HCT116 (cell line): ENCODE results near the gene SPIRE1. TPM values are rescaled to one million over a fixed set of nuclear protein-coding genes. Genes with fewer than 3 reads are reported as not detected.

Experiments used
- ATAC-seq: fragments of 200-7000 bp; cut with Tn5 transposase; 2 replicates; pipeline ENCODE4 v1.9.1; 2020; ENCODE audit warnings: mild to moderate bottlenecking, moderate library complexity
- BruUV-seq: library from RNA; stranded (reverse); fragments of 400-500 nt; replicated peaks from 2 replicates; lab custom pipeline; 2021; lab: Mats Ljungman, UMichigan
- CTCF ChIA-PET: fragments of 300-600 bp; sonication (Branson Sonifier 250); formaldehyde crosslinking; loops from one replicate; lab custom pipeline; 2021; ENCODE audit warnings: antibody characterized with exemption; lab: Charles Lee
- POLR2A ChIA-PET: fragments of 300-600, 350-600 bp; sonication (Branson Sonifier 250); formaldehyde crosslinking; loops from one replicate; lab custom pipeline; 2021; ENCODE audit warnings: antibody characterized with exemption; lab: Charles Lee
- RAD21 ChIA-PET, 2 experiments: fragments of 300-600 bp; sonication (Branson Sonifier 250); formaldehyde crosslinking; loops; one replicate each; lab custom pipeline; 2023; ENCODE audit warnings: low total read pairs in 2 of 2; ENCODE audit not compliant: uncharacterized antibody in 2 of 2, unreplicated experiment in 2 of 2, low non-redundant PET in 1 of 2; lab: Charles Lee
- DNase-seq: peaks from one replicate; pipeline ENCODE4 v3.0.0-alpha.2; 2010; ENCODE audit warnings: low read depth, low spot score
- H2AFZ ChIP-seq: fragments of 200-600 bp; shearing (Covaris generic), sonication (generic); 2 replicates; pipeline ENCODE4 v1.6.1; 2017; ENCODE audit warnings: low read depth, mixed run types, mixed read lengths, antibody characterized with exemption, low read length; ENCODE audit not compliant: poor library complexity, severe bottlenecking
- H3K27ac ChIP-seq: 2 replicates; pipeline ENCODE4 v1.5.1; 2012; ENCODE audit warnings: low read depth, low read length
- H3K27me3 ChIP-seq: fragments of 200-600 bp; sonication (generic); 2 replicates; pipeline ENCODE4 v1.6.1; 2016; ENCODE audit warnings: mixed run types, low read length, mixed read lengths; ENCODE audit not compliant: insufficient read depth
- H3K36me3 ChIP-seq, 2 experiments: fragments of 200-500 bp in 1 of 2; fragments of 200-600 bp in 1 of 2; sonication (Bioruptor generic) in 1 of 2; sonication (generic) in 1 of 2; 2 replicates each; pipeline versions ENCODE4 v1.5.1 to v1.6.1; 2014 to 2016; ENCODE audit warnings: low read length in 2 of 2, inconsistent platforms in 1 of 2, mixed read lengths in 1 of 2, mixed run types in 1 of 2; ENCODE audit not compliant: insufficient read depth in 2 of 2, control insufficient read depth in 1 of 2
- H3K4me1 ChIP-seq, 2 experiments: fragments of 200-600 bp in 1 of 2; sonication (generic) in 1 of 2; 2 replicates each; pipeline versions ENCODE4 v1.5.1 to v1.6.1; 2012 to 2017; ENCODE audit warnings: low read length in 2 of 2, inconsistent platforms in 1 of 2, mild to moderate bottlenecking in 1 of 2, mixed read lengths in 1 of 2, mixed run types in 1 of 2, moderate library complexity in 1 of 2; ENCODE audit not compliant: insufficient read depth in 2 of 2, control insufficient read depth in 1 of 2
- H3K4me2 ChIP-seq: fragments of 200-600 bp; sonication (generic); 2 replicates; pipeline ENCODE4 v1.6.1; 2017; ENCODE audit warnings: mixed run types, low read length, mixed read lengths
- H3K4me3 ChIP-seq, 2 experiments: fragments of 200-600 bp in 1 of 2; sonication (generic) in 1 of 2; replicated peaks in 1 of 2; 2 replicates each; pipeline ENCODE4 v1.5.1; 2011 to 2016; ENCODE audit warnings: low read length in 2 of 2, control low read depth in 1 of 2, low read depth in 1 of 2, mild to moderate bottlenecking in 1 of 2, mixed read lengths in 1 of 2, mixed run types in 1 of 2
- H3K79me2 ChIP-seq: fragments of 200-600 bp; sonication (generic); 2 replicates; pipeline ENCODE4 v1.6.1; 2017; ENCODE audit warnings: mild to moderate bottlenecking, mixed run types, low read length, moderate library complexity, mixed read lengths; ENCODE audit not compliant: insufficient read depth
- H3K9ac ChIP-seq: fragments of 200-600 bp; sonication (generic); 2 replicates; pipeline ENCODE4 v1.6.1; 2016; ENCODE audit warnings: low read length, mixed read lengths
- H3K9me2 ChIP-seq: fragments of 200-600 bp; sonication (generic), shearing (Covaris generic); 2 replicates; pipeline ENCODE4 v1.6.1; 2017; ENCODE audit warnings: mixed run types, mild to moderate bottlenecking, moderate library complexity; ENCODE audit not compliant: insufficient read depth
- H3K9me3 ChIP-seq, 2 experiments: fragments of 200-500 bp in 1 of 2; fragments of 200-600 bp in 1 of 2; sonication (Bioruptor generic) in 1 of 2; sonication (generic) in 1 of 2; 2 replicates each; pipeline ENCODE4 v1.6.1; 2014 to 2017; ENCODE audit warnings: low read length in 2 of 2, mixed read lengths in 2 of 2, inconsistent platforms in 1 of 2, low read depth in 1 of 2, mild to moderate bottlenecking in 1 of 2, mixed run types in 1 of 2, moderate library complexity in 1 of 2; ENCODE audit not compliant: control insufficient read depth in 1 of 2, insufficient read depth in 1 of 2
- H4K20me1 ChIP-seq: fragments of 200-600 bp; sonication (generic), shearing (Covaris generic); 2 replicates; pipeline ENCODE4 v1.6.1; 2017; ENCODE audit warnings: mixed run types, mild to moderate bottlenecking, moderate library complexity; ENCODE audit not compliant: insufficient read depth
- CEBPB ChIP-seq: IDR thresholded peaks from 2 replicates; pipeline ENCODE4 v1.6.1; 2012; ENCODE audit warnings: low read depth
- EGR1 ChIP-seq: IDR thresholded peaks from 2 replicates; pipeline ENCODE4 v1.6.1; 2012; ENCODE audit warnings: low read depth
- ELF1 ChIP-seq: IDR thresholded peaks from 2 replicates; pipeline ENCODE4 v1.6.1; 2012; ENCODE audit warnings: low read depth, borderline replicate concordance
- EZH2 ChIP-seq: fragments of 200-600 bp; sonication (generic); IDR thresholded peaks from 2 replicates; pipeline ENCODE4 v1.6.1; 2017; ENCODE audit warnings: antibody characterized with exemption, mixed run types
- POLR2A ChIP-seq: IDR thresholded peaks from 2 replicates; pipeline ENCODE4 v1.7.0; 2011; ENCODE audit warnings: borderline replicate concordance; ENCODE audit not compliant: insufficient read depth, insufficient read length; ENCODE audit errors: extremely low read depth
- POLR2AphosphoS5 ChIP-seq: IDR thresholded peaks from 2 replicates; pipeline ENCODE4 v1.6.1; 2011; ENCODE audit warnings: mild to moderate bottlenecking, low read depth, low read length, moderate library complexity
- RAD21 ChIP-seq: IDR thresholded peaks from 2 replicates; pipeline ENCODE4 v1.6.1; 2012; ENCODE audit warnings: low read depth, mild to moderate bottlenecking
- SIN3A ChIP-seq: IDR thresholded peaks from 2 replicates; pipeline ENCODE4 v1.6.1; 2012; ENCODE audit warnings: low read depth
- YY1 ChIP-seq: IDR thresholded peaks from 2 replicates; pipeline ENCODE4 v1.6.1; 2011; ENCODE audit warnings: low read length, low read depth, moderate library complexity, mild to moderate bottlenecking; ENCODE audit not compliant: insufficient replicate concordance; ENCODE audit errors: extremely low read depth
- ZFX ChIP-seq: fragments of 450-650 bp; IDR thresholded peaks from 2 replicates; pipeline ENCODE4 v1.6.1; 2017
- intact Hi-C: fragments of 100-400 bp; cut with micrococcal nuclease; formaldehyde crosslinking; loops from 2 replicates; pipeline ENCODE4 v1.10.0; 2022
- total RNA-seq: library from RNA; stranded (reverse); gene quantifications from one replicate; pipeline ENCODE4 v1.2.1, GENCODE V29; 2021; ENCODE audit not compliant: unreplicated experiment
- TF ChIP-seq, protein P1 (sequence below): IDR thresholded peaks from 2 replicates; pipeline ENCODE4 v1.6.1; 2012
- TF ChIP-seq, protein P2 (sequence below), 3 experiments: fragments of 200-600 bp in 1 of 3; sonication (generic) in 1 of 3; IDR thresholded peaks in 2 of 3; conservative IDR thresholded peaks in 1 of 3; 2 replicates each; pipeline ENCODE4 v1.5.1; 2012 to 2017; ENCODE audit warnings: low read depth in 2 of 3, low read length in 2 of 3, antibody characterized with exemption in 1 of 3, borderline replicate concordance in 1 of 3, control low read depth in 1 of 3, mild to moderate bottlenecking in 1 of 3, mixed read lengths in 1 of 3, mixed run types in 1 of 3, moderate library complexity in 1 of 3; ENCODE audit not compliant: insufficient read depth in 1 of 3
- TF ChIP-seq, protein P3 (sequence below): IDR thresholded peaks from 2 replicates; pipeline ENCODE4 v1.6.1; 2011; ENCODE audit warnings: mild to moderate bottlenecking, low read length, moderate library complexity; ENCODE audit not compliant: insufficient replicate concordance; ENCODE audit errors: extremely low read depth

SPIRE1 gene
- total RNA-seq, 1 experiment from 2014 or later = 26.6 TPM

DNA sequence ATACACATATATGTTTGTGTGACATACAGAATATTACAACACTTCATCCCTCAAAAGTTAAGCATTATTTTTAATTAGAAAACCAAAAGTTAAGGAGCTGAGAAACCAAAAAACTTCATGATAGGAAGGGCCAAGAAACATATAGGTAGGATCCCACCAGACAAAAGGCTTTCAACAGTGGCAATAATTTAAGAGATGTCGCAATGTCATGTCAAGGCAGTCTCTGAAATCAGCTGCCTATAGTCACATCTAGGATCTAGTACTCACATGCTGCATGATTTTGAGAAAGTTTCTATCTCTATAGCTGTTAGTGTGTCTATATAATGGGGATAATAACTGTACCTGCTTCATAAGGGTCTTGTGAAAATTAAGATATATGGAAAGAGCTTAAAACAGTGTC is 72.7 kb downstream of the SPIRE1 start (continued):
- TF ChIP-seq CEBPB (no peak), YY1 (no peak), EGR1 (no peak), ZFX (no peak), ELF1 (no peak), RAD21 (no peak), SIN3A (no peak)
- TF ChIP-seq, protein P1, sequence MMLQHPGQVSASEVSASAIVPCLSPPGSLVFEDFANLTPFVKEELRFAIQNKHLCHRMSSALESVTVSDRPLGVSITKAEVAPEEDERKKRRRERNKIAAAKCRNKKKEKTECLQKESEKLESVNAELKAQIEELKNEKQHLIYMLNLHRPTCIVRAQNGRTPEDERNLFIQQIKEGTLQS = no peak
- TF ChIP-seq, protein P2, sequence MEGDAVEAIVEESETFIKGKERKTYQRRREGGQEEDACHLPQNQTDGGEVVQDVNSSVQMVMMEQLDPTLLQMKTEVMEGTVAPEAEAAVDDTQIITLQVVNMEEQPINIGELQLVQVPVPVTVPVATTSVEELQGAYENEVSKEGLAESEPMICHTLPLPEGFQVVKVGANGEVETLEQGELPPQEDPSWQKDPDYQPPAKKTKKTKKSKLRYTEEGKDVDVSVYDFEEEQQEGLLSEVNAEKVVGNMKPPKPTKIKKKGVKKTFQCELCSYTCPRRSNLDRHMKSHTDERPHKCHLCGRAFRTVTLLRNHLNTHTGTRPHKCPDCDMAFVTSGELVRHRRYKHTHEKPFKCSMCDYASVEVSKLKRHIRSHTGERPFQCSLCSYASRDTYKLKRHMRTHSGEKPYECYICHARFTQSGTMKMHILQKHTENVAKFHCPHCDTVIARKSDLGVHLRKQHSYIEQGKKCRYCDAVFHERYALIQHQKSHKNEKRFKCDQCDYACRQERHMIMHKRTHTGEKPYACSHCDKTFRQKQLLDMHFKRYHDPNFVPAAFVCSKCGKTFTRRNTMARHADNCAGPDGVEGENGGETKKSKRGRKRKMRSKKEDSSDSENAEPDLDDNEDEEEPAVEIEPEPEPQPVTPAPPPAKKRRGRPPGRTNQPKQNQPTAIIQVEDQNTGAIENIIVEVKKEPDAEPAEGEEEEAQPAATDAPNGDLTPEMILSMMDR (IDR thresholded peaks at IDR 0.05 in 2 of 3, conservative IDR thresholded peaks at IDR 0.05 in 1 of 3; ENCODE audit: borderline replicate concordance in 1 of 3, insufficient read depth in 1 of 3, low read depth in 2 of 3, low read length in 2 of 3) = no peak
- TF ChIP-seq, all 23 proteins: peak for 0

DNA sequence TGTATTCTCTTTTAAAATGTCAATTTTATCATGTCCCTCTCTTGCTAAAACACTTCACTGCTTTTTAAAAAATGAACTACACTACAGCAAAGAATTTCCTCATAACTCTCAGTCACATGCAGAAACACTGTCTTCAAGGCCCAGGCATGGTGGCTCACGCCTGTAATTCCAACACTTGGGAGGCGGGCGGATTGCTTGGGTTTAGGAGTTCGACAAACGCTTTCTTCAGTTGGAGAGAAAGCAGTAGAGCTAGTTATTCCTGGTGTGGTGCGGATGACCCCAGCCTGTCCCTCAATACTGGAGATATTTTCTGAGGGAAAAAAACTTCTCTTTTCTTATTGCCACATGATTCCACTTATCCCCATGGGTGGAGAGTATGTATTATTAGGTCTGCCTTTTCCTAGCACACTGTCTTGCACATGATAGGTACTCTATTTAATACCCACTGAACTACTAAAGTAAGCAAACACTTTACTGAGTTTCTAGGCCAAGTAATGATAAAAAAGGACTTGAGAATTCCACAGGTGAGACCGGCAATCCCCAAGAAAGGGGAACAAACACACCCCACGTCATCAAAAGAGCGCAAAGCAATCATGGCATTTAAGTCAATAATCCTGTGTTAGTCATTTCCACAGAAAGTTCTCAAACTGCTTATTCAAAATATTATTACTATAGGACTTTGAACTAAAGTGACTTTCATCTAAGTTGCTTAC is 77.1 kb downstream of the SPIRE1 start:
- no peak overlapping the region for H3K9ac ChIP-seq
- no peak for ATAC-seq
- no peak overlapping the region for H3K27ac ChIP-seq
- no peak overlapping the region for H2AFZ ChIP-seq
- CTCF ChIA-PET = no interaction called here
- 0 out of 4 replicates have a peak, but pooled peaks cover 0 to 4% of the 10 kb centered on the region in 2 experiments for H3K9me3 ChIP-seq
- H3K9me2 ChIP-seq = no peaks in the 10 kb centered on the region
- intact Hi-C loops = no loop called here
- RAD21 ChIA-PET = no interaction called here
- H3K4me2 ChIP-seq = no peak overlapping the region
- no peaks in the 10 kb centered on the region for H3K4me1 ChIP-seq
- no peaks in the 10 kb centered on the region; the same call in 1 of the 2 replicates for H3K79me2 ChIP-seq
- H3K4me3 ChIP-seq = no peak overlapping the region
- no peaks in the 10 kb centered on the region for H4K20me1 ChIP-seq
- POLR2A ChIA-PET = no interaction called here
- H3K36me3 ChIP-seq = no peaks in the 10 kb centered on the region
- no peaks in the 10 kb centered on the region for H3K27me3 ChIP-seq
- no TSS peak for BruUV-seq
- DNase-seq = no peak
- TF ChIP-seq, protein P3, sequence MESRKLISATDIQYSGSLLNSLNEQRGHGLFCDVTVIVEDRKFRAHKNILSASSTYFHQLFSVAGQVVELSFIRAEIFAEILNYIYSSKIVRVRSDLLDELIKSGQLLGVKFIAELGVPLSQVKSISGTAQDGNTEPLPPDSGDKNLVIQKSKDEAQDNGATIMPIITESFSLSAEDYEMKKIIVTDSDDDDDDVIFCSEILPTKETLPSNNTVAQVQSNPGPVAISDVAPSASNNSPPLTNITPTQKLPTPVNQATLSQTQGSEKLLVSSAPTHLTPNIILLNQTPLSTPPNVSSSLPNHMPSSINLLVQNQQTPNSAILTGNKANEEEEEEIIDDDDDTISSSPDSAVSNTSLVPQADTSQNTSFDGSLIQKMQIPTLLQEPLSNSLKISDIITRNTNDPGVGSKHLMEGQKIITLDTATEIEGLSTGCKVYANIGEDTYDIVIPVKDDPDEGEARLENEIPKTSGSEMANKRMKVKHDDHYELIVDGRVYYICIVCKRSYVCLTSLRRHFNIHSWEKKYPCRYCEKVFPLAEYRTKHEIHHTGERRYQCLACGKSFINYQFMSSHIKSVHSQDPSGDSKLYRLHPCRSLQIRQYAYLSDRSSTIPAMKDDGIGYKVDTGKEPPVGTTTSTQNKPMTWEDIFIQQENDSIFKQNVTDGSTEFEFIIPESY = no peak
- no peak for TF ChIP-seq YY1
- no peak for TF ChIP-seq CEBPB
- no peak for TF ChIP-seq EZH2
- TF ChIP-seq, protein P1 = no peak
- TF ChIP-seq POLR2A = no peak
- TF ChIP-seq SIN3A = no peak
- no peak for TF ChIP-seq ZFX
- TF ChIP-seq EGR1 = no peak
- no peak for TF ChIP-seq RAD21
- no peak for TF ChIP-seq POLR2AphosphoS5
